GM18870 (cell line): ENCODE measurements around the gene GRK3.

Source experiments
- ATAC-seq: cut with Tn5 transposase; IDR thresholded peaks from one replicate; pipeline ENCODE4 v1.9.1; 2021; ENCODE audit warnings: moderate library complexity; ENCODE audit not compliant: unreplicated experiment

The GRK3 gene

DNA sequence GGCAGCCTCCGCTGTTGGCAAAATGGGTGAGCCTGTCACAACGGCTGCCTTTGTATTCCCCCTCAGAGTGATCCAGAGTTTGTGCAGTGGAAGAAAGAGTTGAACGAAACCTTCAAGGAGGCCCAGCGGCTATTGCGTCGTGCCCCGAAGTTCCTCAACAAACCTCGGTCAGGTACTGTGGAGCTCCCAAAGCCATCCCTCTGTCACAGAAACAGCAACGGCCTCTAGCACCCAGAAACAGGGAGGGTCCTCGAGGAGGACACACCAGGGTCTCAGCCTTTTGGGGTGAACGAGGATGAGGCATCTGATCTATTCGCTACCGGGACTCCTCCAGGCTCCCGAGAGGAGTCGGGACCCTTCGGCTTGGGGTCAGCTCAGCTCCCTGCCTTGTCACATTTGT is 157.7 kb downstream of the GRK3 start:
- no peak for ATAC-seq

DNA sequence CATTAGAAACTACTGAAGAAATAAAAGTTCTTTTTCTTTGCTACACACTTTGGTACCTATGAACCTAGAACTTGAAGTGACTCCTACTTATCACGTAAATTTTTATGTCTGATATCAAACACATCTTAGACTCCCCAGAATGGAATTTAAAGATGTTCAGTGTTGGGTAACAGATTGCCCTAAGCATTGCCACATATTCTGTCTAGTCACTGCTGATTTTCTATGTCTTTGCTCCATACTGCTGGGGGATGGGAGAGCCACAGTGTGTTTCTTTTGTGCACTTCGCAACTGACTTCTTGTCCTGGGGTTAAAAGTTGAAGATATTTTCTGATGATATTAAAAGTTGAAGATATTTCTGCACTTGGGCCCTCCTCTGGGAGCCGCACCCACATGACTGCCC is 158.2 kb downstream of the GRK3 start:
- no peak for ATAC-seq

DNA sequence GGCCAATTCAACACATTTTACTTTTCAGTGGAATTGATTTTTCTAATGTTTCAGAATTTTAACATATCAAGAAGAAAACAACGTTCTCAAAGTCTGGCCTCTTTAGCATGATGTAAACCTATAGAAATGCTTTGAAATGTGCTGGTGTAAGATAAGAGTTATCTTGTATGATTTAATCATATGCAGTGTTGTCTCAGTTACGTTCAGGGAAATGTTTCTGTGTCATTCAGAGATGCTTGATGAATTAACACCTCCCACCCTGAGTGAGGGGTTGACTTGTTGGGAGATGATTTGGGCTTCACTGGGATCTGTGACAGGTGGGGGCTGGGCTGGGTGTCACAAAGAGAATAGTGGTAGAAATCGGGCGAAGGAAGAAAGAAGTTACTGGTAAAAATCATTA is 161.8 kb downstream of the GRK3 start:
- no peak for ATAC-seq

DNA sequence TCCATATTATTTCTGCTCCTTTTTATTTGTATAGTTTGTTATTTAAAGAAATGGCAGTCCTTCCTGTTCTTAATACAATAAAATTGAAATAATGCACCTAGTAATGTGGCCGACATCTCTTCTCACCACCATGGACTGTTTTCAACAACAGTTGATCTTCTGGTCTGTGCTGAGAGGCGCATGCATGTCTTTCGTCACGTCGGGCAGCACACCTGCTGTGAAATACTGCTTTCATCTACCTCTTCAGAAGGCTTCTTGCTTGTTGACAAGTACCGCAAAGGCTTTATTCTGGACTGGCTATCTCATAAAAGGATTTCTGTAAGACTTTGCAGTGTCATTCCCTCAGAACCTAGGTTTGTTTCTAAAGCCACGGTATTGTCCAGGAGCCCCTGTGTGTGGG is 163.6 kb downstream of the GRK3 start:
- no peak for ATAC-seq

DNA sequence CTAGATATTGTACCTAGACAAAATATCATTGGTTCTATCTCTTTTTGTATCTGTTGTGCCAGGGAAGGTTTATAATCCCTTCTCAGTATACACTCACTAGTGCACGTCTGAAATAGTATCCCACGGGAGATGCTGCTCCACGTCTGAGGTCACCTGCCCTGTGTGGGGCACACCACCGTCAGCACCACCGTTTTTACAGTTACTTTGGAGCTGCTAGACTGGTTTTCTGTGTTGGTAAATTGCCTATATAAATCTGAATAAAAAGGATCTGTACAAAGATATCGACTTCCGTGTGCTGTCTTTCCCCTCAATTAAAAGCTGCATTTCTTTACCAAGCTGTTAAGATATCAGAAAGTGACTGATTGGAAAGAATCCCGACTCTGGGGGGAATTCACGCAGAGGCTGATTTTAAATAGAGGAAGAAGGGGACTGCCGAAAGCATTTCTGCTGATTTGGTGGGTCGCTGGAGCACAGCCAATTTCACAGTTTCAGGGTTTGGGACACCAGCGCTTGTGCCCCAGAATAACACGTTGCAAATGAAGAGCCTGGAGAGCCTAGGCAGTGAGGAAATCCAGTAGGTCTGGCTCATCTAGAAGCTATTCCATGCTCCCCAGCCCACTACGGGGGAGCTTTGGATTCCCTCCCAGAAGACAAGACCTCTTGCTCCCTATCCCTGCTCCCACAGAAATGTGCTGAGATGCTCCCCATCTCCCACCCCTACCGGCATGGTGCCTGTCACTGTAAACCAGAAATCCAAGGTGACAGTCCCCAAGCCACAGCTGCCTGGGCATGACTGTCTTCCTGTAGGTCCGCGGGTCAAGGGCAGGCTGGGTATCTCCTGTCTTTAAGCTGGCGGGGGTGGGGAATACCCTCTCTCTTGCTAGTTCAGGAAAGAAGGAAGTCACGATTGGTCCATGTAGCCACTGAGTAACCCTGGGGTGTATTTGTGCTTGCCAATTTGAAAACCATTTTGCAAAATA is 164.8 kb downstream of the GRK3 start:
- no peak for ATAC-seq

DNA sequence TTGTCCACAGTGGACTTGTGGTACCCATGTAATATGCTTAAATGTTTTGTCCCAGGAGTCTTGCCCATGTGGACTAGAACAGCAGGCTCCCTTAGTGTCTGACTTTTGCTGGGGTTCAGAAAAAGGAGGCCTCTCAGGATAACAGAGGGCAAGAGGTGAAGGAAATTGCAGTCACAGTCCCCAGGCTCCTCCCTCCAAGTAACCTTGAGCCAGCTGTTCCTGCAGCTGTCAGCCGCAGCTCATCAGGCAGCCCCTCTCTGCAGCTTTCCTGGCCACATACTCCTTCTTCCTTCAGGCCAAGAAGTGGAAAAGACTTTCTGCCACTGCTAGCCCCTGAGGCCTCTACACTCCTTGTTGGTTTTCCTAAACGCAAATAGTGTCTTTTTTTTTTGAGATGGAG is 171.2 kb downstream of the GRK3 start:
- no peak for ATAC-seq

DNA sequence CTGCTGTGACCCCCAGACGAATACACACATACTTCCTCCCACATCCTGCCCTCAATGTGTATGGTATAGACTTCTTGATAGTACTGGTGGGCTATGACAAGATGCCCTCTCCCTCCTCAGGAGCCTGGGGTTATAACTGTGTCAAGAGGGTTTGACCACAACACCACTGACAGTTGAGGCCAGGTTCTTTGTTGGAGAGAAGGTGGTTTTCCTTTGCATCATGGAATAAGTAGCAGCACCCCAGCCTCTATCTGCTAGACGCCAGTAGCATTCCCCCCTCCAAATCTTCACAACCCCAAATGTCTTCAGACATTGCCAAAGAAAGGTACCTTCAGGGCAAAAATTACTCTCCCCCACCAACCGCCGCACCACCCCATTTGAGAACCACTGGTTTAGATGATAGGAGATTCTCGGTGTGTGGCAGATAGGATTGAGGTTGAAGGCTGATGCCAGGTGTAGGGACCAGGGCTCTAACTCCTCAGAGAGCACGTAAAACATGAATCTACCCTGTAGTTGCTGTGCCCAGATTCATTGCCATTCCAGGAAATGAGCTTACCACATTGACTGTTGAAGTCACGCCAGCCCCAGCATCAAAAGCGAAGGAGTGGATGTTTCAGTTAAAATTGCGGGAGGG is 172.0 kb downstream of the GRK3 start:
- no peak for ATAC-seq

DNA sequence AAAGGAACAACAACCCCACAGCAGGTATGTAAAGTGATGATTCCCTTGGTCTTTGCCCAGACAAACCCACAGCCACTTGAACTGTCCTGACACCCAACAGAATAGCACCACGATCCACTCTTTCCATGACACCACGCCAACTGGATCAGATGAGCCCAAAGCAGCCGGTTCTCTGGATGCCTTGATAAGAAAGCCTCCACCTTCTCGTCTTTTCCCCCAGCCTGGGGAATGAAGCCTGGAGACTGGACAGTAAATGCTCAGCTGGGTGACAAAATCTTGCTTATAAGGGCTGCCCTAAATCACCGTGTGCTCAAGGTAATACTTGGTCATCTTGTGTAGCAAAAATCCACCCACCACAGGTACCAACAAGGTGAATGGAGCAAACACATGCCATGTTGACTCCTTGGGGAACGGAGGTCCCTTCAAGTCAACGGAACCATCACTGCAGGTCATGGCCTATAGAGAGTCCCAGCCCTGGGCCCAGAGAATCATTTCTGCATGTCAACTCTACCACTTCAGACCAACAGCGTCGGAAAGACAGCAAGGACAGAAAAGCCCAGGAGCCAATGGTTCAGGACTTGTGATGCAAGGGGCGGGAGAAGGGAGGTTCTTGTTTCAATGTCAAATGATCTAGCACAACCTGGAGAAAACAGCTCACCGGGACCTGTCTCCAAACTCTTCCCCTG is 175.3 kb downstream of the GRK3 start:
- ATAC-seq = no peak

DNA sequence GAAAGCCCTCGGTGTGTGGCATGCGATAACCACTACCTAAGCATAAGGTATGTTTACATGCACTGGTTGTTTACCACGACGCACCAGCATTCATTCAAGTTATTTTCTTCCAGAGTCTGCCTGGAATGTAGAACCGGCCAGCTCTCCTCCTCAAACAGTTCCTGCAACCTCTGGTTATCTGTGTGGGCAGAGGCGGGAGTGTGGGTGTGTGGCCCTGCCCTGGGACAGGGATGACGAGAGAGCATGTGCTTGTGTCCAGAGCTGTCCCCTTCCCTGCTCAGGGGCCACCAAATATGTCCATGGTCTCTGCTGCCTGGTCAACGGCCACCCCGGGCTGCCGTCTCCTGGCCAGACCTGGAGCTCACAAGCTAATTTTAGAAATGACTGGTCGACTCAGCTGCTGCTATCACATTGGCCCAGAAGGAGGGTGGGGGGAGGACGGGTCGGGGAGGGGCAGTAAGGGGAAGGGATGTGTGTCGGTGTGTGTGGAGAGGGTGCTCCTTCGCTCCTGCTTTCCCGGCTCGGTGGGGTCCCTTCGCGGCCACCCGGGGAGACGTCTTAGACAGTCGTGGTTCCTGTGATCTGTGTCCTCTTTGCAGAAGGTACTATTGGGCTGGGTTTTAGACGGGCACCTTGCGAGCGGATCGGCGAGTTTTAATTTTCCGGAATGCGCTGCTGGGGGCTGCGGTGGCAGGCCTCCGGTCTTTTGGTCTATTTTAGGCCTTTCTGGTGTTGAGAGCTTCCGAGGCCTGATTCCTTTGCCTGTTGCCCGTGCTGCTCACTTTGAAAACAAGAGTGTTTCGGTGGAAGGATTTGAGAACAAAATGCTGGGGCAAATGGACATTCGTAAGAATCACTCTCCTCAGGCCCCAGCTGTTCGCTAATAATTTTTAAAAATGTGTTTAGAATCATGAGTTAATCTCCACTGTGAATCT is 177.5 kb downstream of the GRK3 start, which contains the start of gene MYO18B:
Gene MYO18B, plus strand, starts transcription at position 497 of the 935 bp plus-strand sequence. CDS start 18,905 bp downstream, outside the sequence.
- ATAC-seq = no peak

DNA sequence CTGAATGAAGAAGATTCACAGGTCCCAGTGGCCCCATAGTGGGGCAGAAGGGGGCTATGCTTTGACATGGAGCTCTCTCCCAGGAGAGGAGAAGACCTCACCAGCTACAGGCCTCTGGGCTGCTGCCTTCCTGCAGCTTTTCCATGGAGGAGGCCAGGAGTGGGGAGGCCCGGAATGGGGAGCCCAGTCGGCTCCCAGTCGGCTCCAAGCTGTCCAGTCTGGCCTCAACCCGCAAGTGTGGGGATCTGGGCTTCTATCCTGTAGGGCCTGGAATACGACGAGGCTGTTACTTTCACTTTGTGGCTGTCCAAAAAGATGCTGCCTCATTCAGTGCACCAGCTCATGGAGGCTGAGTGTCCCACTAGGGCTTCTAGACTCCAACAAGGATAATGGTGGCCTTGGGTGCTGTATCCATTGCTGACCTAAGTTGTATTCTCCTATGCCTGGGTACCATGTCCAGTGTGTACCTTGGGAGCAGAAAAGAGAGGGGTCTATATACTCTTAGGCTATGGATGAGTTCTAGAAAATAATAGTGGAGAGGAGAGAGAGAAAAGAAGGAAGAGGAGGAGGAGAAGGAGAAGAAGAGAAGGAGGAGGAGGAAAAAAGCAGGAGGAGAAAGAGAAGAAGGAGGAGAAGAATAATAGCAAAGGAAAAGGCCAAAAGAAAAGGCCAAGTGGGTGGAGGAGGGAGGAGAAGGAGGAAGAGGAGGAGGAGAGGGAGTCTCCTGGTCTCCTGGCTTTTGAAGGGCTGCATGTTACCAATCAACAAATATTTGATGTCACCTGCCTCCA is 178.6 kb downstream of the GRK3 start:
- no peak for ATAC-seq

DNA sequence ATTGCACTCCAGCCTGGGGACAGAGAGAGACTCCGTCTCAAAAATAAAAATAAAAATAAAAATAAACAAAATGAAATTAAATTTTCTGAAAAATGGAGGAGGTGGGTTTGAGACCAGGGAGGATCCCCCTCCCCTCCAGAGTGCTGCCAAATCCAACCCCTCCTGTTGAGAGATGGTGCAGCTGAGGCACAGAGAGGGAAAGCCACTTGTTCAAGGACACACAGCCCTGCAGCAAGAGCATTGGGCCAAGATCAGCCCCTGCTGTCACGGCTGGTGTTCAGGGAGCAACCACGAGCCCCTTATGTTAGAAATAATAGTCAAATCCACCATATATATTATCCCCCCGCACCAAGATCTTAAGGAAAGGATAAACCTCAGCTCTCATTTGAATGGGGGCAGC is 180.2 kb downstream of the GRK3 start:
- ATAC-seq = no peak

DNA sequence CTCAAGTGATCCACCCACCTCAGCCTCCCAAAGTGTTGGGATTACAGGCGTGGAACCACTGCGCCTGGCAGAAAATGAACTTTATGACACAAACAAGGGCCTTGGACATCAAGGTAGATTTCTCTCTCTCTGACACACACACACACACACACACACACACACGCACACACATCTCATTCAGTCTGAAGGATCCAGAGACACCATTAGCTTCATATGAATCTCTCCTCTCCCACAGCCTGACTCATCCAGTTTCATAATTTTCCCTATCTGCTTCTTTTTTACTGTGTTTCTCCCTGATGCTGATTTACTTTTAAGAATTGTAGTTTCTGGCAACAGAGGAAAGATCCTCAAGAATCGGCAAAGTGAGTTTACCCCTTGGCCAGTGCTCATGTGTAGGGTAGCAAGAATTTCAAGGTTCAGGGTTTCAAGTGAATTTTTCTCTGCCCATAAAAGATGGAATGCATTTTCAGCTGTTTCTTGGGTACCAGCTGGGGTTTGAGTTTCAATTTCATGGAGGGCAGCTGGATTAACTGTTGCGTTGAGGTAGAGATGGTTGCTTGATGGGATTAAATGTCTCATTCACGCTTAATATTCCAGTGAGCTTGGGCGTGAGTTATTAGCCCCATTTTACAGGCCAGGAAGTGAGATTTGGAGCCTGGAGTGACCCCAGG is 181.0 kb downstream of the GRK3 start:
- no peak for ATAC-seq

DNA sequence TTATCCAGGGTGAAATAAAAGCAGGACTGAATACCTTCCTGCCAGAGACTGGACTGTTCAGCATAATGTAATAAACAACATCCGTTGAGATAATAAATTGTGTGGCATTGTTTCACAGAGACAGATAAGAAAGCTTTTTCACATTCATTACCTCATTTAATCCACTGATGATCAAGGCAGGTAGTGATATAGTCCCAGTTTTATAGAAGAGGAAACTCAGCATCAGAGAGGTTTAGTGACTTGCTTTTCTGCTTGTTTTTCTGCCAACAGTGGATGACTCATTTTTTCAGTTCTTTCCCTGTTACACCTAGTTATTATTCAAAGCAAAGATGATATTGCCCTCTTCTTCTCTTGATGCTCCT is 181.5 kb downstream of the GRK3 start:
- ATAC-seq = no peak

DNA sequence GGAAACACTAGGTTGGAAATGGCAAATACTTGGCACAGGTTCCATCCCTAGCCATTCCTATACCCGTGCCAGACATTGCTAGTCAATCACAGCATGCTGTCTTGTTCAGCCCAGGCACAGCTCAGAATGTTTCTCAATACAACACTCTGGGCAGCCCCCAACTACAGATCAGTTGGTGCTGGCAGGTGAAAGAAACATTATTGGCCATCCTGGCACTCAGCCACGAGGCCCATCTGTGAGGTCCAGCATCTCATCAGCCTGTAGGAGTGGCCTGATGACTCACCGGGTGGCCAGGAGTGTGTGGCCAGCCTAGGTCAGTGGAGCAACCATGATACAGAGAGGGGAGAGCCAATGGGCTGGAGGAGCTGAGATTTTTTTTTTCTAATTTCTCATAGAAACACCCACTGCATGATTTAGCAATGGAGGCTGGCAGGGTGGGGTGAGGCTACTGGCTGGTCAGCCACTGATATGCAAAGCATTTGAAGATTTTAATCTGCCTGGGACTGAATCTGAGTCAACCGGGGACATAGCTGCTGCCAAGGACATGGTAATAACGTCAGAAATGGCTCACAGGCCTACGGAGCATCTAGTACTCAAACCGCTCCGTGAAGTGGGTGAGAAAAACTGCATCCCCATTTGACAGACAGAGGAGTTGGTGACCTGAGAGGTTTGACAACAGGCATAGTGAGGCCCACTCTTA is 182.9 kb downstream of the GRK3 start:
- no peak for ATAC-seq

DNA sequence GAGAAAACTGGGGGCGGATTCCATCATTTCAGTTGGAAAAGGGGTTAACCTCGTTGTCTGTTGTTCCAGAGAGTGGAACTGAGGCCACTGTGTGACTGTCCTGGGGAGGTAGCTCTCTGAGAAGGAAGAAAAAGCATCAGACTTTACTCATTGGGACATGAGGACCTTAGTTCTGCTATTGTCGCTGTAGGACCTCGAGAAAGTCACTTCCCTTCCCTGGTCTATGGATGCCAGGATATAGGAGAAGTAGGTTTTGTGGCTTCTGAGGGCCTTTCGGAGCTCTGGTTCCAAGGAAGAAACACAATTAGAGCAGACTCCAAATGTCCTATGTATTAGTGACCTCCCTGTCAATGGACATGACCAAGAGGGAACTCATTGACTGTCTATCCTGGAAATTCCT is 183.7 kb downstream of the GRK3 start:
- ATAC-seq = no peak

DNA sequence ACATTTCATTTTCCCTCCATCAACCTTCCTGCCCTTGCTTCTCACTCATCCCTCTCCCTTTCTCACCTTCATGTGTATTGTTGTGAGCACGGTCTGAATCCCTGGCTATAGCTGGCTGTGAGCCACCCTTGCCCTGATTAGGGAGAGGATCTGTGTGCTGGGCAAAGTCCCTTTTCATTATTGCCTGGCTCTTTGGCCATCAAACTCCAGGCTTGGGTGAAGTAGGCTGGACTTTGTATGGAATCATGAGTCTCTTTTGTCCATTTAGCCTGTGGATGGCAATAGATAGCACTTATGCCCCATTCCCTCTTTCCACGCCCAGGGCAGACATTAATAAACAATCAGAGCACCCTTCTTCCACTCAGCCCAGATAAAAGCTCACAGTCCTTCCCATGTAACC is 184.2 kb downstream of the GRK3 start:
- ATAC-seq = no peak

DNA sequence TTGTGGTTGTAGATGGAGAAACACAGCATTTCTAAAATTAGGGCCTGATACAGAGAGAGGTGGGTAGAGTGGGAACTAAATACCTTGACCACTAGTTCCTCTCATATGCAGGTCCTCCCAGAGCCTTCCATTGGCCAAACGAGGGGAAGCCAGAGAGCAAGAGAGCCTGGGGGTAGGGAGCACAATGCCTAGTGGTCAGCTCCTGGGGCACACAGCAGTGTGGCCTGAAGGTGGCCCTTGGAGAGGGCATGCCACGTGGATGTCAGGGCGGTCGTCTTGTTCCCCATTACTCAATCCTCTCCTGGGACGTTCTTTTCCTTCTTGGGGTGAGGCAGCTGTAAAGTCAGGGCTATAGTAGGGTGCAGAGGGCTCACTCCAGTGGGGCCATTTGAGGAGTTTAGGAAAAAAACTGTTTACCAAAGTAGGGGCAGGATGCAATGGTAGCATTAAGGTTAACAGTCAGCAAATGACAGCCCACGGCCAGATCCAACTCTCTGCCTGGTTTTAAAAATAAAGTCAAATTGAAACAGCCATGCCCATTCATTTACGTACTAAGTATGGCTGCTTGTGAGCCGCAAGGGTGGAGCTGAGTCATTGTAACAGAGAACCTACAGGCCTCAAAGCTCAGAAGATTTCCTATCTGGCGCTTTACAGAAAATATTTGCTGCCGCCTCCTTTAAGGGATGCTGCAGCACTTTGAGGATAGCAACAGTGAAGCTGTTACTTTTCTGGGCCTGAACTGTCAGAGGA is 185.1 kb downstream of the GRK3 start:
- no peak for ATAC-seq

DNA sequence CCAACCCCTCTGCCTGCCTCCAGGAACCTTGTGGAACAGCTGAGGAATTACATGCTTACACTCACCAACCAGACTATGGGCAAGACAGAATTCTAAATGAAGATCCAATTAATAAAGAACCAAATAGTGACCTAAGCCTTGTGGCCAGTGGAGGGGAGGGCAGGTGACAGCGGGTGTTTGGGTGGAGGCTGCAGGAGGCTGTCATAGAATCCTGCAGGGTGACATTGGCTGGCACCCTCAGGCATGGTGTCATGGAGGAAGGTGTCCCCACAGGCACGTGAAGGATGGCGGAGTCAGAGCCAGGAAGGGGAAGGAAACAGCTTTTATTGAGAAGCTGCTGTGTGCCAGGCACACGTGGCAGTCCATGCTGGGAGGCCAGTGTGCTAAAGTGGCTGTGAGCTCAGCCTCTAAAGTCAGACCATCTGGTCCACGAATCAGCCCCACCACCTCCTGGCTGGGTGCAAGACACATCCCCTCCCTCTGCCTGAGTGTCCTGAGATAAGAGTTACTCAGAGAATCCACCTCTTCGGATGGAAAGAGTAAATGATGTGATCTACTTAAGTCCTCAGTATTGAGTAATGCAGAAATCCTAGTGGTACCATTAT is 186.2 kb downstream of the GRK3 start:
- ATAC-seq = no peak
